Measurements from ENCODE around the gene SLAMF8.

The SLAMF8 gene

DNA sequence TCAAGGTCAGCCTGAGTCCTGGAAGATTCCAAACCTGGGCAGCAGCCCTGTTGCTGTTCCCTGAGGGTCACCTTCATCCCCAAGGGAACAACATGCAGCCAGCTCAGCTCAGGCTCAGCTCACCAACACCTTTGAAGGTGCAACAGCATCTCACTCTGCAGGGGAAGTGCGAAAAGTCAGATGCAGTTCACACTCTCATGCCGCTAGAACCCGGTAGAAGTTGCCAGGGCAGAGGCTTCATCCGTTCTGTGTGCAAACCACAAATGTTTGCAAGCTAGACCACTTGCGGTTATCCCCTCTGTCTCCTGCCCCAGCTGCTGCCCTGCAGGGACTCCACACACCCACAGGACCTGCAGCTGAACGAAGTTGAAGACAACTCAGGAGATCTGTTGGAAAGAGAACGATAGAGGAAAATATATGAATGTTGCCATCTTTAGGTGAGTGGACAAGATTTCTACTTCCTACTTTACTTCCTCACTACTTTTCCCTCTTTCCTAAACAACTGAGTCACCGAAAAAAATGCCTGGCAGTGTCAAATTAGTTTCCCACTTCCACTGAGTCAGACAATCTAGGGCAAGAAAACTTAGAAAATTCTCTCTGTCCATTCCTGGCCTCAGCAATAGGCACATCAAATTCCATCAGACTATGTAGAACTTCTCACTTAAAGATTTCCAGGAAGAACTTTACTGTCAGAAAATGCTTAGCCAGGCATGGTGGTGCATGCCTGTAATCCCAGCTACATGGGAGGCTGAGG, 26.3 kb upstream of the SLAMF8 start:
- Histone ChIP-seq H3K9ac (ENCODE audit: insufficient read length, low read depth) (no peak overlapping the region), H3K9me3 (ENCODE audit: insufficient read depth, low read length) (no peaks in the 10 kb centered on the region), H3K4me3 (ENCODE audit: insufficient read length, low read depth) (no peak overlapping the region), H3K27me3 (ENCODE audit: insufficient read depth, insufficient read length) (no peaks in the 10 kb centered on the region), H3K36me3 (ENCODE audit: insufficient read depth, insufficient read length, low read length) (no peaks in the 10 kb centered on the region), H3K4me1 (ENCODE audit: insufficient read depth, insufficient read length) (no peaks in the 10 kb centered on the region)
- no peak for DNase-seq (ENCODE audit: low read depth, low spot score)
- no peak for TF ChIP-seq ZNF274 (IDR thresholded peaks at IDR 0.05; ENCODE audit: low read depth, low read length)
- TF ChIP-seq YY1 (IDR thresholded peaks at IDR 0.05; ENCODE audit: insufficient read depth, insufficient read length) = no peak
- no peak for TF ChIP-seq SUZ12 (IDR thresholded peaks at IDR 0.05; ENCODE audit: extremely low read depth, insufficient read depth, insufficient read length)

DNA sequence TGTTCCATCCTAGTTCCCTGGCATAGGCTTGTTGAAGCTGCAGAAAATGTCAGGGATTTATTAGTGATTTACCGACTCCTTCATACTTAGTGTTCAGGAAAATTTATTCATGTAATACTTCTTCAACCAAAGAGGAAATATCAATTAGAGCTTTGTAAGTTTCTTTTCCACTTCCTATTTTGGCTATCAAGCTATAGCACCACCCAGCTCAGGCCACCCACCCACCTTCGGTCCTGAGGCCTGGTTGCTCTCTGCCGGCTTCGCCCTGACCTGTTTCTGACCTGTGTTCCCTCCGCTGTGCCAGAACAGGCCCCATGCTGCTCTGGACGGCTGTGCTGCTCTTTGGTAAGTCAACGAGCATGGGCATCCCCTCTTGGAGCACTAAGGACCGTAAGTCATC, 24.6 kb upstream of the SLAMF8 start, which contains the start of gene FCRL6:
Gene FCRL6, plus strand, starts transcription at position 250 of the 400 bp plus-strand sequence. Its CDS starts 65 bp downstream, at position 315.
- no peak for TF ChIP-seq YY1 (IDR thresholded peaks at IDR 0.05; ENCODE audit: insufficient read depth, insufficient read length)
- TF ChIP-seq SUZ12 (IDR thresholded peaks at IDR 0.05; ENCODE audit: extremely low read depth, insufficient read depth, insufficient read length) = no peak
- no peak for TF ChIP-seq ZNF274 (IDR thresholded peaks at IDR 0.05; ENCODE audit: low read depth, low read length)
- H3K9ac ChIP-seq (ENCODE audit: insufficient read length, low read depth) = no peak within 1 kb of the TSS
- no peak for DNase-seq (ENCODE audit: low read depth, low spot score)

DNA sequence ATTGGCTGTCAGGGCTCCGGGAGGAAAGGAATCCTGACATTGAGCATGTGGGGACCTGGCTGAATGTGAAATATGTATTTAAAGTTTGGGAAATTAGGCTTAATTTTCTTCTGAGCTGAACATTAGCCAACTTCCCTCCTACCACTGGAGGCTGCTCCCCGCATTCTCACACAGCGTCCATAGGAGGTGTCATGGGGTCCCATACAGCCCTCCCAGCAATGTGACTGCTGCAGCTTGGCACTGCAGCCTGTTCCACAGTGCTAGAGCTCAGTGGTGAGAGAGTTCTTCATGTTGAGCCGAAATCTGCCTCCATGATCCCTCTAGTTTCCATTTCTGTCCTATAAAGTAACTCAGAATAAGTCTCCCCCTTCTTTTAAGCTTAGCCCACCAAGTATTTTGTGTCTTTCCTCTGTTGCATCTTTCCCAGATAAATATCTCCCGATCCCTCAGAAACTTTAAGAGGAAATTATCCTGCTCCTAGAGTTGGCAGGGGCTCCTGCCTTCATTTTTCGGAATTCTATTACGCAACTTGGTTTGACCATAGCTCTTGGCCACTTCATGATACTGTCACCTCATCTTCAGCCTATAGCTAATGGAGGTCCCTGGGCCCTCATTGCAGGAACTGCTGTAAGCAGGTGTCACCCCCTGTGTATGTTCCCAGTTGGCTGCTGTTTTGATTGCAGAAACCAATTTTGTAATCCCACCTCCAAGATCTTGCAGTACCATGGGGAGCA, 22.6 kb upstream of the SLAMF8 start:
- Histone ChIP-seq H3K4me3 (ENCODE audit: insufficient read length, low read depth) (no peak overlapping the region), H3K9me3 (ENCODE audit: insufficient read depth, low read length) (no peaks in the 10 kb centered on the region), H3K27me3 (ENCODE audit: insufficient read depth, insufficient read length) (no peaks in the 10 kb centered on the region), H3K9ac (ENCODE audit: insufficient read length, low read depth) (no peak overlapping the region), H3K36me3 (ENCODE audit: insufficient read depth, insufficient read length, low read length) (no peaks in the 10 kb centered on the region), H3K4me1 (ENCODE audit: insufficient read depth, insufficient read length) (no peaks in the 10 kb centered on the region)
- no peak for DNase-seq (ENCODE audit: low read depth, low spot score)
- TF ChIP-seq ZNF274 (IDR thresholded peaks at IDR 0.05; ENCODE audit: low read depth, low read length) (no peak), SUZ12 (IDR thresholded peaks at IDR 0.05; ENCODE audit: extremely low read depth, insufficient read depth, insufficient read length) (no peak), YY1 (IDR thresholded peaks at IDR 0.05; ENCODE audit: insufficient read depth, insufficient read length) (no peak)

More for the DNA sequence above, 24.6 kb upstream of the SLAMF8 start, which contains the start of gene FCRL6:
- H3K9me3 ChIP-seq (ENCODE audit: insufficient read depth, low read length) = no peaks in the 10 kb centered on the region
- no peaks in the 10 kb centered on the region for H3K27me3 ChIP-seq (ENCODE audit: insufficient read depth, insufficient read length)
- no peak within 1 kb of the TSS for H3K4me3 ChIP-seq (ENCODE audit: insufficient read length, low read depth)
- no peaks in the 10 kb centered on the region for H3K36me3 ChIP-seq (ENCODE audit: insufficient read depth, insufficient read length, low read length)
- no peaks in the 10 kb centered on the region for H3K4me1 ChIP-seq (ENCODE audit: insufficient read depth, insufficient read length)

DNA sequence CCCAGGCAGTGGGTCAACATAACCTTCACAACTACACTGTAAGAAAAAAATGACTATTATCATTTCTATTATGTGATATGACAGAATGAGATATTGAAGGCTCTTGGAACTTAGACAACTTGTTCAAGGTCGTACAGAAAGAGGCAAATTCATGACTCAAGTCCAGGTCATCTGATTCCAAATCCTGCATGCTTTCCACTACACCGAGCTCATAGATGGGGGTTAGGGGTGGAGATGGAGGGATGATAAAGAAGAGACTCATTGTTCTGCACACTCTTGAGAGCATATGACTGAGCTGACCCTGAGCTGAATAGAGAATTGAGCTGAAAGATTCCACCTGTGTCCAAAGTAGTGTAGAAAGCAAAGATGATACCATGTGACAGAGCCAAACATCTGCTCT, 21.7 kb upstream of the SLAMF8 start:
- DNase-seq (ENCODE audit: low read depth, low spot score) = no peak
- TF ChIP-seq SUZ12 (IDR thresholded peaks at IDR 0.05; ENCODE audit: extremely low read depth, insufficient read depth, insufficient read length) (no peak), YY1 (IDR thresholded peaks at IDR 0.05; ENCODE audit: insufficient read depth, insufficient read length) (no peak), ZNF274 (IDR thresholded peaks at IDR 0.05; ENCODE audit: low read depth, low read length) (no peak)
- no peaks in the 10 kb centered on the region for H3K27me3 ChIP-seq (ENCODE audit: insufficient read depth, insufficient read length)

DNA sequence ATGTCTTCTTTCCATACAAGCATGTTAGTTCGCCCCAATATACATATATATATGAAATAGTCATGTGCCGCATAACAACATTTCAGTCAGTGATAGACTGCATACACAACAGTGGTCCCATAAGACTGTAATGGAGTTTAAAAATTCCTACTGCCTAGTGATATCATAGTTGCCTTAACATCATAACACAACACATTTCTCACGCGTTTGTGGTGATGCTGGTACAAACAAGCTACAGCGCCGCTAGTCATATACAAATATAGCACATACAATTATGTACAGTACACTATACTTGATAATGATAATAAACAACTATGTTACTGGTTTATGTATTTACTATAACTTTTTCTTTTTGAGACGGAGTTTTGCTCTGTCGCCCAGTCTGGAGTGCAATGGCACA, 10.7 kb upstream of the SLAMF8 start:
- DNase-seq (ENCODE audit: low read depth, low spot score) = no peak
- Histone ChIP-seq H3K36me3 (ENCODE audit: insufficient read depth, insufficient read length, low read length) (no peaks in the 10 kb centered on the region), H3K4me3 (ENCODE audit: insufficient read length, low read depth) (no peak overlapping the region), H3K27me3 (ENCODE audit: insufficient read depth, insufficient read length) (no peaks in the 10 kb centered on the region), H3K9ac (ENCODE audit: insufficient read length, low read depth) (no peak overlapping the region), H3K9me3 (ENCODE audit: insufficient read depth, low read length) (no peaks in the 10 kb centered on the region), H3K4me1 (ENCODE audit: insufficient read depth, insufficient read length) (no peaks in the 10 kb centered on the region)
- no peak for TF ChIP-seq YY1 (IDR thresholded peaks at IDR 0.05; ENCODE audit: insufficient read depth, insufficient read length)
- TF ChIP-seq SUZ12 (IDR thresholded peaks at IDR 0.05; ENCODE audit: extremely low read depth, insufficient read depth, insufficient read length) = no peak
- no peak for TF ChIP-seq ZNF274 (IDR thresholded peaks at IDR 0.05; ENCODE audit: low read depth, low read length)

More for the DNA sequence above, 21.7 kb upstream of the SLAMF8 start:
- H3K4me3 ChIP-seq (ENCODE audit: insufficient read length, low read depth) = no peak overlapping the region
- no peaks in the 10 kb centered on the region for H3K4me1 ChIP-seq (ENCODE audit: insufficient read depth, insufficient read length)
- H3K9me3 ChIP-seq (ENCODE audit: insufficient read depth, low read length) = no peaks in the 10 kb centered on the region
- no peak overlapping the region for H3K9ac ChIP-seq (ENCODE audit: insufficient read length, low read depth)
- H3K36me3 ChIP-seq (ENCODE audit: insufficient read depth, insufficient read length, low read length) = no peaks in the 10 kb centered on the region

DNA sequence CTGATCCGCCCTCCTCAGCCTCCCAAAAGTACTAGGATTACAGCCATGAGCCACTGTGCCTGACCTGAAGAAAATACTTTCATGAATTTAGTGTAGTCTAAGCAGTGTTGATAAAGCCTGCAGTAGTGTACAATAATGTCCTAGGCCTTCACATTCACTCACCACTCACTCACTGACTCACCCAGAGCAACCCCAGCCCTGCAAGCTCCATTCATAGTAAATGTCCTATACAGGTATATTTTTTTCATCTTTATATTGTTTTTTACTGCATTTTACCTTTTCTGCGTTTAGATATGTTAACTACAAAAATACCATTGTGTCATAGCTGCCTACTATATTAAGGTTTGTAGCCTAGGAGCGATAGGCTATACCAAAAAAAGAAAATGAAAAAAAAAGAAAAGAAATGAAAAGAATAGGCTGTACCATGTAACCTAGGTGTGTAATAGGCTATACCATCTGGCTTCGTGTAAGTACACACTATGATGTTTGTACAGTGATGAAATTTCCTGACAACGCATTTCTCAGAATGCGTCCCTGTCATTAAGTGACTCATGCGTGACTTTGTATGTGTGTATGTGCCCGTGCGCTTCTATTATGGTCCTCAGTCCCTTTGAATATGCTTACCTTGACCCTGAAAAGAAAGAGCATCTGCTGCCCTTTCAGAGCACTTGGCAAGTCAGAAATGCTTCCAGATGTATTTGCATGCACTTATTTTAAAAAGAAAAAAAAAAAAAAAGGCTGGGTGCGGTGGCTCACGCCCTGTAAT, 9.2 kb upstream of the SLAMF8 start:
- Histone ChIP-seq H3K4me3 (ENCODE audit: insufficient read length, low read depth) (no peak overlapping the region), H3K36me3 (ENCODE audit: insufficient read depth, insufficient read length, low read length) (no peaks in the 10 kb centered on the region), H3K4me1 (ENCODE audit: insufficient read depth, insufficient read length) (no peaks in the 10 kb centered on the region), H3K27me3 (ENCODE audit: insufficient read depth, insufficient read length) (peaks cover 9% of the 10 kb centered on the region), H3K9me3 (ENCODE audit: insufficient read depth, low read length) (no peaks in the 10 kb centered on the region), H3K9ac (ENCODE audit: insufficient read length, low read depth) (no peak overlapping the region)
- no peak for DNase-seq (ENCODE audit: low read depth, low spot score)
- no peak for TF ChIP-seq SUZ12 (IDR thresholded peaks at IDR 0.05; ENCODE audit: extremely low read depth, insufficient read depth, insufficient read length)
- no peak for TF ChIP-seq YY1 (IDR thresholded peaks at IDR 0.05; ENCODE audit: insufficient read depth, insufficient read length)
- no peak for TF ChIP-seq ZNF274 (IDR thresholded peaks at IDR 0.05; ENCODE audit: low read depth, low read length)

All from NT2/D1 (cell line).